Measurements from ENCODE around the gene OR4F6. TPM values are rescaled to one million over a fixed set of nuclear protein-coding genes. Genes with fewer than 3 reads are reported as not detected.
"Not testable (repeated sequence)": the region's sequence is repeated elsewhere in the genome, so short reads cannot be mapped to it uniquely, and the experiment has no call there.

OR4F6 gene
- total and polyA plus RNA-seq, 9 of the 15 experiments (the other 6 are each of a cell fraction or from before 2014, with no cell fraction given), result not detected

GRCh38 chr15:101765772-101766456 lies 37.4 kb upstream of the OR4F6 start:
- Histone ChIP-seq H3K36me3 (ENCODE audit: control insufficient read depth, insufficient read depth, low read length) (no peaks in the 10 kb centered on the region), H3K79me2 (ENCODE audit: control insufficient read depth, insufficient read depth, low read length) (no peaks in the 10 kb centered on the region), H3K4me1 (replicated peaks in 1 of 2; ENCODE audit: control insufficient read depth in 2 of 2, insufficient read depth in 2 of 2, low read length in 2 of 2) (no peaks in the 10 kb centered on the region; a peak in 1 of 5 replicates), H3K9me3 (replicated peaks; ENCODE audit: control insufficient read depth, insufficient read depth, low read depth, low read length) (no peaks in the 10 kb centered on the region), H3K27me3 (ENCODE audit: control insufficient read depth in 2 of 2, insufficient read depth in 2 of 2, low read length in 2 of 2) (no peaks in the 10 kb centered on the region), H3K9me1 (ENCODE audit: control insufficient read depth, insufficient read depth, low read length) (no peaks in the 10 kb centered on the region), H3K4me3 (no peak overlapping the region), H3K27ac (ENCODE audit: extremely low read depth, low read depth, low read length) (no peak overlapping the region), H2AFZ (ENCODE audit: low read depth, low read length) (no peak overlapping the region), H3K4me2 (ENCODE audit: insufficient read depth, low read length) (no peak overlapping the region), H4K20me1 (replicated peaks; ENCODE audit: control insufficient read depth, insufficient read depth, low read length) (no peaks in the 10 kb centered on the region), H3K9ac (ENCODE audit: insufficient read depth in 1 of 2, low read depth in 2 of 2, low read length in 2 of 2) (no peak overlapping the region)
- BruUV-seq (replicated peaks), result no TSS peak
- in situ Hi-C loops (cut with MboI) (loop anchor here (5.0 kb wide), 1 partner anchor 1969 kb away; no protein-coding TSS in a partner anchor), intact Hi-C loops (cut with micrococcal nuclease) (no loop called here)
- ChIA-PET CTCF (ENCODE audit: low intra/inter-chr PET ratio) (interaction anchor here (0.6 kb wide), 1 partner anchor 215 kb away, joined by 4 read pairs; no protein-coding TSS in a partner anchor), POLR2A (no interaction called here)
- no peak for FAIRE-seq
- peak in 1 of 4 experiments; percentile 3 for DNase-seq (ENCODE audit: extremely low read depth in 1 of 4, low spot score in 3 of 4)
- ATAC-seq, result no peak
- WGBS (ENCODE audit: insufficient coverage, low coverage, missing lambda C conversion rate), result 35% methylated on average over 10 of the region's 15 CpGs
- TF ChIP-seq POU5F1 (IDR thresholded peaks at IDR 0.05; ENCODE audit: borderline replicate concordance, low read depth, low read length, partially characterized antibody) (no peak), RBFOX2 (IDR thresholded peaks at IDR 0.05; ENCODE audit: low read depth, low read length) (0 out of 2 replicates have a peak, but pooled peaks have one; percentile 7)

GRCh38 chr15:101767083-101767640 lies 36.1 kb upstream of the OR4F6 start:
- BruUV-seq (replicated peaks); H3K4me3 ChIP-seq; H3K27ac ChIP-seq (ENCODE audit: extremely low read depth, low read depth, low read length); H3K79me2 ChIP-seq (ENCODE audit: control insufficient read depth, insufficient read depth, low read length); POLR2A ChIA-PET; H4K20me1 ChIP-seq (replicated peaks; ENCODE audit: control insufficient read depth, insufficient read depth, low read length); H3K27me3 ChIP-seq (ENCODE audit: control insufficient read depth in 2 of 2, insufficient read depth in 2 of 2, low read length in 2 of 2); H3K9me1 ChIP-seq (ENCODE audit: control insufficient read depth, insufficient read depth, low read length); H3K4me2 ChIP-seq (ENCODE audit: insufficient read depth, low read length); H3K9ac ChIP-seq (ENCODE audit: insufficient read depth in 1 of 2, low read depth in 2 of 2, low read length in 2 of 2); H3K4me1 ChIP-seq (replicated peaks in 1 of 2; ENCODE audit: control insufficient read depth in 2 of 2, insufficient read depth in 2 of 2, low read length in 2 of 2); CTCF ChIA-PET (ENCODE audit: low intra/inter-chr PET ratio); DNase-seq (ENCODE audit: extremely low read depth in 1 of 4, low spot score in 3 of 4); H3K36me3 ChIP-seq (ENCODE audit: control insufficient read depth, insufficient read depth, low read length); intact Hi-C loops (cut with micrococcal nuclease); H2AFZ ChIP-seq (ENCODE audit: low read depth, low read length); H3K9me3 ChIP-seq (replicated peaks; ENCODE audit: control insufficient read depth, insufficient read depth, low read depth, low read length): not testable (repeated sequence)
- TF ChIP-seq RAD21 (CRISPR knock-in tag; conservative IDR thresholded peaks at IDR 0.05 in 1 of 2, IDR thresholded peaks at IDR 0.05 in 1 of 2), result peak in 1 of 2 experiments; percentile 24; a peak in 2 of 4 replicates
- peak; percentile 51; the same call in 2 of the 3 replicates for ATAC-seq
- FAIRE-seq, result peak; percentile 15
- 33% methylated on average over 7 of the region's 11 CpGs for WGBS (ENCODE audit: insufficient coverage, low coverage, missing lambda C conversion rate)
- in situ Hi-C loops (cut with MboI), result loop anchor here (5.0 kb wide), 1 partner anchor 1970 kb away; no protein-coding TSS in a partner anchor
